Activated CD4-positive, alpha-beta T cell treated with anti-CD3 and anti-CD28 coated beads, Interleukin-2, amount 50 U/mL, for 4 hours (primary cell): ENCODE data around the gene KCNMB1.

ENCODE experiments used
- DNase-seq, 2 experiments: peaks; one replicate each; pipeline ENCODE4 v3.0.0-alpha.2; 2020

The KCNMB1 gene

GRCh38 chr5:170372971-170373370, 16.2 kb downstream of the KCNMB1 start:
- DNase-seq = no peak

- no peak for DNase-seq
Observed at GRCh38 chr5:170368586-170368985, 20.6 kb downstream of the KCNMB1 start.

- DNase-seq = no peak
Observed at GRCh38 chr5:170366276-170366675, 22.9 kb downstream of the KCNMB1 start.

- DNase-seq = no peak
Observed at GRCh38 chr5:170365831-170366230, 23.3 kb downstream of the KCNMB1 start.

GRCh38 chr5:170365011-170365410, 24.2 kb downstream of the KCNMB1 start:
- DNase-seq = no peak

- no peak for DNase-seq
Observed at GRCh38 chr5:170363671-170364070, 25.5 kb downstream of the KCNMB1 start.

GRCh38 chr5:170362656-170363055, 26.5 kb downstream of the KCNMB1 start:
- DNase-seq = no peak

- DNase-seq = no peak
Observed at GRCh38 chr5:170362102-170362501, 27.1 kb downstream of the KCNMB1 start.

- DNase-seq = no peak
Observed at GRCh38 chr5:170361616-170362015, 27.6 kb downstream of the KCNMB1 start.

- no peak for DNase-seq
Observed at GRCh38 chr5:170361116-170361515, 28.1 kb downstream of the KCNMB1 start.

- no peak for DNase-seq
Observed at GRCh38 chr5:170360709-170361108, 28.5 kb downstream of the KCNMB1 start.

GRCh38 chr5:170357955-170358444, 31.2 kb downstream of the KCNMB1 start:
- no peak for DNase-seq

GRCh38 chr5:170355601-170356098, 33.5 kb downstream of the KCNMB1 start:
- DNase-seq = no peak

- DNase-seq = no peak
Observed at GRCh38 chr5:170353961-170354360, 35.2 kb downstream of the KCNMB1 start.

GRCh38 chr5:170353011-170353761, 36.0 kb downstream of the KCNMB1 start:
- DNase-seq = no peak

GRCh38 chr5:170348137-170348633, 41.0 kb downstream of the KCNMB1 start:
- DNase-seq = no peak

GRCh38 chr5:170347022-170347567, 42.1 kb downstream of the KCNMB1 start:
- DNase-seq = no peak

- no peak for DNase-seq
Observed at GRCh38 chr5:170345971-170346370, 43.2 kb downstream of the KCNMB1 start.

GRCh38 chr5:170343177-170343576, 46.0 kb downstream of the KCNMB1 start:
- no peak for DNase-seq

GRCh38 chr5:170342153-170342725, 46.9 kb downstream of the KCNMB1 start:
- DNase-seq = no peak

- no peak for DNase-seq
Observed at GRCh38 chr5:170341545-170341944, 47.6 kb downstream of the KCNMB1 start.

- DNase-seq = no peak
Observed at GRCh38 chr5:170339780-170340167, 49.4 kb downstream of the KCNMB1 start.

GRCh38 chr5:170338933-170339779, 50.0 kb downstream of the KCNMB1 start:
- DNase-seq = peak; percentile 61 to 66
